HG03442 (cell line): ENCODE measurements around the gene CFAP46.

ENCODE experiments used
- ATAC-seq: cut with Tn5 transposase; IDR thresholded peaks from one replicate; pipeline ENCODE4 v1.9.1; 2021; ENCODE audit warnings: mild to moderate bottlenecking, moderate library complexity; ENCODE audit not compliant: unreplicated experiment

Gene CFAP46

DNA sequence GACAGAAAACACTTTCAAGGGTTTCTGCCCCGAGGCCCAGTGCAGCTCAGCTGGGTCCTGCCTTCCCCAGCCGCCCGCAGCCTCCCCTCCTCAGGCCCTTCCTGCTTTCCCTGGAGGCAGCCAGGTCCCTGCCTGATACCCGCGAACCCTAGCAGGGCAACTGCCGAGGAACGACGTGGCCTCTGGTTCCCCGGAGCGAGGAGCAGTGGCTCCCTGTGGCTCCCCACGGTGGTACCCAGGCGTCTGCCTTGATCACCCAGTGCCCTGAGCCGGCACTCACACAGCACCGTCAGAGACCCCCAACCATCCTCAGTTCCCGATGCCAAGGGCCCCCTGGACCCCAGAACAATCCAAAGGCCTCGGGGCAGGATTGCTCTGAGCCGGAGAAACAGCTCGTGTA lies 58.3 kb downstream of the CFAP46 start:
- ATAC-seq = no peak

DNA sequence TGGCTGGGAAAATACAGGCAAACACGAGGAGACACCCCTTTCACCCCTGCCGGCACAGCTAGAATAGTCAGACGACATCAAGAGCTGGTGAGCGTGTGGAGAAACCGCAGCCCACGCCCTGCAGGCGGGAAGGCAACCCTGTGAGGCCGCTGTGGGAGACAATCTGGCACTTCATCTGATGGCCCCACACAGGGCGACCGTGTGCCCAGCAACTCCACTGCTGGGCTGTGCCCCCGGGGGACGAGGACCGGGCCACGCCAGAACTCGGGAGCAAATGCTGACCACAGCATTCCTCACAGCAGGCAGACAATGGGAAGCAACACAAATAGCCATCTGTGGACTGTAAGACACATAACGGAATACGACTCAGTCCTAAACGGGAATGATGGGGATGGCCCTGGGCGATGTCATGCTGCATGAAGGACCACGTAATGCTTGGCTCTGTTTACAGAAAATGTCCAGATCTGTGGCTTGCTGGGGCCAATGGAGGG lies 58.9 kb downstream of the CFAP46 start:
- no peak for ATAC-seq

DNA sequence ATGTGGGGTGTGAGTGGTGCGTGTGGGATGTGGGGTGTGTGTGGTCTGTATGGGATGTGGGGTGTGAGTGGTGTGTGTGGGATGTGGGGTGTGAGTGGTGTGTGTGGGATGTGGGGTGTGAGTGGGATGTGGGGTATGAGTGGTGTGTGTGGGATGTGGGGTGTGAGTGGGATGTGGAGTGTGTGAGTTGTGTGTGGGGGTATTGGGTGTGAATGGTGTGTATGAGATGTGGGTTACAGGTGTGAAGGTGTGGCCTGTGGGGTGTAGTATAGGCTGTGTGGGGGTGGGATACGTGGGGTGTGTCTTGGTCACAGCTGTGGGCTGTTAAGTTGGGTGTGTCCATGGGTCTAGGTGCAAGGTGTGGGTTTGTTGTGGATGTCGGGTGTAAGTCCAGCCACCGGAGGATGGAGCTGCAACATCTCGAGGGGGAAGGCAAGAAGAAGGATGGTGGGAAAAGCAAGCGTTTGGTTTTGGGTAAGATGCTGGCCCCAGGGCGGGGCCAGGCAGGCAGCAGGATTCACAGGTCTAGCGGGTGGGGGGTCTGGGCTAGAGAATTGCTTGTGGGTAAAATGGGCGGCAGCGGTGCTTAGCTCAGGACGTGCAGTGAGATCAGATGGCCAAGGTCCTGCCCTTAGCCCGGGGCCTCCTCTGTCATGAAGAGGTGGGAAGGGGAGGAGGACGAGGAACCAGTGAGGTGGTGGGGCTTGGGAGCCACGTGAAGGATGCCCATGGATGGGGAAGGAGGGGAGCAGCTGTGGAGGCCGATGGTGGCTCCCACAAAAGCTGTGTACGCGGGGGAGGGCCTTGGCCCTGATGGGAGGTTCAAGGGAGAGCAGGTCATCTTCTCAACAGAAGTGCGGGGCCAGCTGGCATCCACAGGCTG lies 60.1 kb downstream of the CFAP46 start:
- no peak for ATAC-seq

DNA sequence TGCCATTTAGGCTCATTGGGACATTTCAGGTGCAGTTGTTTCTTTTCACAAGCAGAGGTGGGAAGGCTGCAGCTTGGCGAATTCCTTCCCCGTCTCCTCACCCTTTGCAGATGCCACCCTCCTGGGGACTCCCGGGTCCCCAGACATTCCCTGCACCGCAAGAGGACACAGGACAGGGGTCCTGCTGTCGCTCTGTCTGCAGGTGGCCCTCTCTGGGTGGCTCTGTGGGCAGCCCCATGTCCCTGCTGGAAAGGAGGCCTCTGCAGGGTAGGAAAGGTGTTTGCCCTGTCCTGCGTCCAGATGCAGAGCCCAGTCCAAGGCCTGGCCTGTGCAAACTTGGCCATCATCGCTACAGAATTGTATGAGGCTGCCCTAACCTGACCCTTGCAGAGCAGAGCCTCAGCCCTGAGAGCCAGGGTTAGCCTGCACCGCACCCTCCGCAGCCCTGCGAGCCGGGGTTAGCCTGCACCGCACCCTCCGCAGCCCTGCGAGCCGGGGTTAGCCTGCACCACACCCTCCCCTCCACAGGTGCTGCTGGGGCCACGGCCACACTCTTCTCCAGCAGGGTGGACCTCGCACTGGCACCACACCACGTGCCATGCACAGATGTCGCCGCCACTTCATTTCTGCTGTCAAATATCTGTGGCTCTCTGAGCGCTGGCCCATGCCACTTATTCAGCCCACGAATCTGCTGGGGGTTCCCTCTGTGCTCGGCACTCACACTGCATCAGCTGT lies 61.0 kb downstream of the CFAP46 start:
- ATAC-seq = no peak

DNA sequence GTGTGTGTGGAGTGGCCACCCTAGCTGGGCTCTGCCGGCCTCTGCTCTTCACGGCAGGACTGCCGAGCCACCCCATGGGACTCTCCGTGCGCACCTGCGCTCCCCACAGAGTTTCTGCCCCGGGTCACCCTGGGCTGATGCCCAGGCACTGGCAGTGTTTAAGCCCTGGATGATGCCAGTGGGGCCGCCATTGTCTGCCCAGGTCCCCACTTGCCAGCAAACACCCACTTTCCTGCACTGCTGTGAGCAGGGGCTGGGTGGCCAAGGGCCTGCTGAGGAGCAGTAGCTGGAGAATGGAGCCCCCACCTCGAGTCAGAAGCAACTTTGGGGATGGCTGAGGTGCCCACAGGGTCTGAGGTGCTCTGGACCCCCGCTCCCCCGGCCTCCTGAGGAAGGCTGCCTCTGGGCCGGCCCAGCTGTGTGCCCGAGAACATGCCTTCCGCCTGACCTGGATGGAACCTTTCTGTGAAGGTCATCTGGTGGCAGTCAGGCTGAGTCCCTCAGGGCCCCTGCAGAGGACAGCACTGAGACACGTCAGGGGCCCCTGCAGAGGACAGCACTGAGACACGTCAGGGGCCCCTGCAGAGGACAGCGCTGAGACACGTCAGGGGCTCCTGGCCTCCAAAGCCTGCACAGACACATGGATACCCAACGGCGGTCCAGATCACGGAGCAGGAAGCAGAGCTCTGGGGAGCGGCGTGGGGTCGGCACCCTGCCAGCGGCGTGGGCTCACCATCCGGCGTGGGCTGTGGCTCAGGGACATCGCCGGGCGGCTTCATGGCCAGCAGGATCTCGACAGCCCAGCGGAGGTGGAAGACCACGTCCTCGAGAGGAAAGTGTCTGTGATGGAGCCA lies 62.0 kb downstream of the CFAP46 start:
- no peak for ATAC-seq

DNA sequence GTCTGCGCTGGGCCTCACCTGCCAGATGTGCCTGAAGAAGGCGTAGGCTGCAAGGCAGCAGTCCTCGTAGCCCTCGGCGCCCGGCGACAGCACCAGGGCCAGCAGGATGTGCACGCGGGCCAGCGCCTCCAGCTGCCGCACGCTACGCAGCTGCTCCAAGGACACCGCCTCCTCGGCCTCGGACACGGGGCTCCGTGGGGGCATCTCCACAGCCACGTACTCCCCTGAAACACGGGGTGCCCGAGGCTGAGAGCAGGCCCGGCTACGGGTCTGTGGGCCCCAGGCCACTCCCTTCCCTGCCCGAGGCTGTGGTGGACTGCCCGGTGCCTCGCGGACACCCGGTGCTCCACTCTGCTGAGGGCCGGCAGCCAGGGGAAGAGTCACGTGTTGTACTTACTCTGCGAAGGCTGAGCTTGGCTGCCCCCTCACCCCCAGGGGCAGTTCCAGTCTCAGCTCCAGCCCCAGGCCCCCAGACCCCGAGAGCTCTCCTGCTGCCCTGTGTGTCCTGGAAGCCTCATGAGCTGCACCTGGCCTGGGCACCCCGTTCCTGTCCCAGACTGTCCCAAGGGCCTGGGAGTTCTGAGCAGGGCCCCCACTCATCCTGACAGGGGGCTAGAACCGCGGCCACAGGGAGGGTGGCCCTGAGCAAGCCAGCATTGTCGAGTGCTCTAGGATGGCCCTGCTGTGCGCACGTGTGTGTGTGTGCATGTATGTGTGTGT lies 62.8 kb downstream of the CFAP46 start:
- no peak for ATAC-seq

DNA sequence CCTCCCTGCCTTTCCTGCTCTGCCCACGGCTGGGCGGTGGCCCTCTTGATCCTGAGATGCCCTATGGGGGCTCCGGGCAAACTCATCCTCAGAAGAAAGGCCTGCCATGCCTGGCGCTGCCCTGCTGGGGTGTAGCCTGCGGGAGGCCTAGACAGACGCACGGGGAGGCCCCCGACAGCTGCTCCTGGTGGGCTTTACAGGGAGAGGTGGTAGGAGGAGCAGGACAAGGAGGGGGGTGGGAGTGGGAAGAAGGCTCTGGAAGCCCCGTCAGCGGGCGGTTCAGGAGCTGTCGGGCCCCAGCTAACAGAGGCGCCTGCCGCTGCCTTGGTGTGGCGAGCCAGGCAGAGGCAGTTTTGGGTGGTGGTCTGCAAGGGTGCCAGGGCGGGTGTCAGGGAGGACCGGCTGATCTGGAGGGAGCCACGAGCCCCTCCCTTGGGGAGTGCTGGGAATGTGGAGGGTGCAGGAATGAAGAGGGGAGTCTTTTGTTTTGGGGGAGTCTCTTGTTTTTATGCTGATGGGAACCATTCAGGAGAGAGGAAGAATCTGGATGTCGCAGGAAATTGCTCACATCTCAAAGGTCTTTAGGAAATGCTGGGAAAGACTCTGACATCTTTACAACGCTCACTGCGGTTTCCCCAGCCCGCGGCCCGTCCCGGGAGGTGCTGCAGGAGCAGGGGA lies 63.5 kb downstream of the CFAP46 start:
- ATAC-seq = no peak

DNA sequence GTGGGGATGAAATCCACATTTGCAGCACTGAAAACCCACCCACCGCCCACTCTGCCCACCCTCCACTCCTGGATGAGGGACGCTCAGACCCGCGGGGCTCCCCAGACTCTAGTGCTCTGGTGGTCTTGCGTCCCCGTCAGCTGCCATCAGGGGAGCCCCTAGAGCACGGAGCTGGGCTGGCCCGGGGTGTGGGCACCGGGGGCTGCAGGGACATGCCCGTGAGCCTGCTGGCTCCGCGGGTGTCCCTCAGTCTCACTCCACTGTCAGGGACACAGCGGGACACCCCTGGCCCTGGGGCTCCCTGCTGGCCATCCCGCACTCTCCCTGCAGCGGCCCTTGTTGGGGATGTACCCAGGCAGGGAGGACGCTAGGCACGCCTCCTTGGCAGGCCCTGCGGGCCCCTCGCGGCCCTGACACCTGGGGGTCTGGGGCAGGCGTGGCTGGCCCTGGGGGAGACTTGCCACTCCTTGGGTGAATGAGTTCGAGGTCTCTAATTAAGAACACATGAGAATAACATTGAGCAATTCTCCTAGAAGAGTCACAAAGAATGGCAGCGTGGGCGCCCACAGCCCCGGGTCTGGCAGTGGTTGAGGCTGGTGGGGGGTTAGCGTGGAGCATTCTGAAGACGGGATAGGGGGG lies 64.2 kb downstream of the CFAP46 start:
- no peak for ATAC-seq

DNA sequence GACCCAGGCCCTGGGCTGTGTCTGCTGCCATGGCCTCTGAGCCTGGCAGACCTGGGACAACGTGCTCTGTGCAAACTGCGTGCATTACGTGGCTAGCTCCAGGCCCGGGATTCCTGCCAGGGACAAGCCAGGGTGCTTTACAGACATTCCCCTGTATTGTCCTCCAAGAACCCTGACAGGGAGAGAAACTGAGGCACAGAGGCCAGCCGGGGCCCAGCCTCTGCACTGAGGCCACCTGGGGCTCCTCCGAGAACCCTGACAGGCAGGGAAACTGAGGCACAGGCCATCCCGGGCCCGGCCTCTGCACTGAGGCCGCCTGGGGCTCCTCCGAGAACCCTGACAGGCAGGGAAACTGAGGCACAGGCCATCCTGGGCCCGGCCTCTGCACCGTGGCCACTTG lies 64.9 kb downstream of the CFAP46 start:
- no peak for ATAC-seq

DNA sequence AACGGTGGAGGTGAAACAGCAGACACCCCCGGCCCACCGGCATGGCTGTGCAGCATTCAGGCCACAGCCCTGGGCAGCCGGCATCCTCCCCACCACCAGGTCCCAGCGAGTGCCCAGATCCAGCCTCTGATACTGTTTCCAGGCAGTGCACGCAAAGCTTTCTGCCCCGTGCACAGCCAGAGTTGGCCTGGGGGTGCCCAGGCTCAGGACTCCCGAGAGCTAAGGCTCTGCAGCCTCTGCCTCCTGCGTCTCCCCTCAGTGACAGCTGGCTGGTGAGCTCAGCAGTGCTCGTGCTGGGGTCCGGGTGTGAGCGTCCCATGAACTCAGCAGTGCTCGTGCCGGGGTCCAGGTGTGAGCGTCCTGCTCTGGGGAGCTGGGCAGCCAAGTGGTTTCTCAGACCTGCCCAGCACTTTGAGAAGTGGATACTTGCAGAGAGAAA lies 65.4 kb downstream of the CFAP46 start:
- ATAC-seq = no peak

DNA sequence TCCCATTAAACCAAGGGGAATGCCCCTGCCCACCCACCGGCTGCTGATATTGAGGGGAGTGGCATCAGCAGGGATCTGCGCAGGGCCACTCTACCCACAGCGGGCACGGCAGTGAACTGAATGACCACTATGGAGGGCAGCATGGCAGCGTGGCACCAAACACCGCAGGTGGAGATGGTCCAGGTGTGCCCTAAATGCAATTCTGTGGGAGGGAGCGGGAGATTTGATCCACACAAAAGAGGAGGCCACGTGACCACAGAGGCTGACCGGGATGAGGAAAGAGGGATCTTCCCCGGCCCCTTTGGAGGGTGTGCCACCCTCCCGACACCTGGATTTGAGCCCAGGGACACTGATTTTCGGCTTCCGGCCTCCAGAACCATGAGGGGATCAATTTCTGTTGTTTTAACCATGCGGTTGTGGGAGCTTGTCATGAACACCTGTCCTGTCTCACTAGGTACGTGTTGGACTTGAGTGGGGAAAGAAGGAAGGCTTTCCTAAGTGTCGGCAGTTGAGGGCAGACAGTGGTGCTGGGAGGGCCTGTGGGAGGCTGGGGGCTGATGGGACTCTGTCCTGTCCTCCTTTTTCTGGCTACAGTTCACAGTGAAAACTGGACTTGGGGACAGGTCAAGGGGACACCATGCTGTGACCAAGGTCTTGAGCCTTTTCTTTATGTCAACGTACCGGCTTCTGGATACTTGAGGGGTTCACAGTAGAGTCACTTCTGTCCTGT lies 66.1 kb downstream of the CFAP46 start:
- no peak for ATAC-seq

DNA sequence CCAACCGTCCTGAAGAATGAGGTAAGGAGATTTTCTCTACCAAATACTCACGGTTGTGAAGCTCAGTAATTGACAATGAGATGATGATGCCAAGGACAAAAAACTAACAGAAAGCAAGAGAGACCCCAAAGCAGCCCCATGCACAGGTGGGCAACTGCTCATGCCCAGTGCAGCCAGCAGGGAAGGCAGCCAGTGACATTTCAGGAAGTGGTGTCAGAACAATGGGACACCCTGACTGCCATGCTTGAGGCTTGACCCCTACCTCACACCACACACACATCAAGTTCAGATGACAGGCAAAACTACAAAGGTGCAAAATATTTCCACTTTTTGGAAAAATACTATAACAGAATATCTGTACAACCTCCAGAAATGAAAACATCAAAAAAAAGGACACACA lies 66.9 kb downstream of the CFAP46 start:
- ATAC-seq = no peak

DNA sequence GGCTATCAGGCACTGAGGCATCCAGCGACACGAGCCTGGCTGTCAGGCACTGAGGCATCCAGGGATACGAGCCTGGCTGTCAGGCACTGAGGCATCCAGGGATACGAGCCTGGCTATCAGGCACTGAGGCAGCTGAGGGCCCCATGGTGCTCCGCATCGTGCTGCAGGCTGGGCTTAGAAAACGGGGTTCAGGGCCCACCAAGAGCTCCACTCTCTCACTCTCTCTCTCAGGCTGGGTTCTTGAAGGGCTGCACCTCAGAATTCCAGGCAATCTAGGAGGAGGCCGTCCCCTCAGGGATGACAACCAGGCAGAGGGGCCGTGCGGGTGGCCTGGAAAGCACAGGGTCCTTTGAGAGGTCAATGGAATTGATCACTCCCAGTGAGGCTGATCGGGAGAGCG lies 69.0 kb downstream of the CFAP46 start:
- no peak for ATAC-seq

DNA sequence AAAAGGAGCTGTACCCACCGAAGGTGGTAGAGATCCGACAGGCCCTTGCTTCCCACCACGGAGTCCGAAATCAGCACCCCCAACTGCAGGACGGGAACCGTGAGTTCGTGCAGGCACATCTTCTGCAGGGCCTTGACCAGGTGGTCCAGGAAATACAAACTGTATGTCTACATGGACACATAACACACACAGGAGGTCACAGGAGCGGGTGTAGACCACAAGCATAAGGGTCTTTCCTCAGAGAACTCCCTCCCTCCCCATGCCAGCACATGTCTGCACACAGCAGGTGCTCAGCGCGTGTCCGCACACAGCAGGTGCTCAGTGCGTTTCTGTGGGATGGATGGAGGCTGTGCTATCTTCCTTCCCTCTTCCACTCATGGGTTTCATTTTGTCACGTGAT lies 69.7 kb downstream of the CFAP46 start:
- ATAC-seq = no peak

DNA sequence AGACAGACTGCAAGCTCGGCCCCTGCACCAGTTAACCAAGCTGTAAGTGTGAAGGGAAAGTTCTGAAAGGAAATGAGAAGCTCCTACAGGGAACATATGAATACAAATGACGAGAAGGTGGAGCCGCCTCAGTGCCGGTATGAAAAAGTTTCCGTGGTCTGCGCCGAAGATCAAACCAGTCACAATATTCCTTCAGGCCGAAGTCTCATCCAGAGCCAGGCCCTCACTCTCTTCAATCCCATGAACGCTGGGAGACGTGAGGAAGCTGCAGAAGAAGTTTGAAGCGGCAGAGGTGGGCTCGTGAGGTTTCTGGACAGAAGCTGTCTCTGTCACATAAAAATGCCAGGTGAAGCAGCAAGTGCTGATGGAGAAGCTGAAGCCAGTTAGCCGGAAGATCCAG lies 71.9 kb downstream of the CFAP46 start:
- ATAC-seq = no peak

DNA sequence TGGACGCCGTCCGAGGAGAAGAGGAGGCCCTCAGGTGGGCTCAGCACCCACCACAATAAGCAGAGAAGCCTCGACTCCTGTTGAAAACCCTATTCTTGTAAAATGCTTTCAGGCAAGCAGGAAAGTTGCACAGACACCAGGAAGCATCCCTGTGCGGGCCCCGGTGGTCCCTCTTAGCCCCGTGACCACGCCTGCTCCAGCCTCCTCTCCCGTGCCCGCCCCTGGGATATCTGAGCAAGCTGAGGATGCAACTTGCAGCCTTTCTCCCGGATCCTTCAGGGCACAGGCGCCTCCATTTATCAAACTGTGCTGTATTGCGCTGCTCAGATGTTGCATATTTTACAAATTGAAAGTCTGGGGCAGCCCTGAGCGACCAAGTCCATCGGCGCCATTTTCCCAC lies 72.7 kb downstream of the CFAP46 start:
- ATAC-seq = no peak

DNA sequence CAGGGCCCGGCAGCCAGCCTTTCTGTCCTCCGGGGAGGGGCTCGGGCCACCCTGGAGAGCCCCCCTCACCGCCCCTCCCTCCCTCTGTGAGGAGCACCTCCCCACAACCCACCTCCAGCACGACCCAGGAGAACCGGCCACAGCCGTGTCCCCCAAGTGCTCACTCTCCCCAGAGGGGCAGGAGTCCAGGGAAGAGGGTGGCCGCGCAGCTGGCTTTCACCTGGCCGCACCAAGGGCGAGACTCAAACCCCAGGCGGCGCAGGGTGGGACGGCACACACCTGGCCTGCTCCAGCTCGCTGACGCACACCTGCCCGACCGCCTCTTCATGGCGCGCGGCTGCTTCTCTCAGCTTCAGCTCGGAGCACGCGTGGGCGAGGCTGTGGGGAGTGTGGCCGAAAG lies 73.4 kb downstream of the CFAP46 start:
- ATAC-seq = no peak

DNA sequence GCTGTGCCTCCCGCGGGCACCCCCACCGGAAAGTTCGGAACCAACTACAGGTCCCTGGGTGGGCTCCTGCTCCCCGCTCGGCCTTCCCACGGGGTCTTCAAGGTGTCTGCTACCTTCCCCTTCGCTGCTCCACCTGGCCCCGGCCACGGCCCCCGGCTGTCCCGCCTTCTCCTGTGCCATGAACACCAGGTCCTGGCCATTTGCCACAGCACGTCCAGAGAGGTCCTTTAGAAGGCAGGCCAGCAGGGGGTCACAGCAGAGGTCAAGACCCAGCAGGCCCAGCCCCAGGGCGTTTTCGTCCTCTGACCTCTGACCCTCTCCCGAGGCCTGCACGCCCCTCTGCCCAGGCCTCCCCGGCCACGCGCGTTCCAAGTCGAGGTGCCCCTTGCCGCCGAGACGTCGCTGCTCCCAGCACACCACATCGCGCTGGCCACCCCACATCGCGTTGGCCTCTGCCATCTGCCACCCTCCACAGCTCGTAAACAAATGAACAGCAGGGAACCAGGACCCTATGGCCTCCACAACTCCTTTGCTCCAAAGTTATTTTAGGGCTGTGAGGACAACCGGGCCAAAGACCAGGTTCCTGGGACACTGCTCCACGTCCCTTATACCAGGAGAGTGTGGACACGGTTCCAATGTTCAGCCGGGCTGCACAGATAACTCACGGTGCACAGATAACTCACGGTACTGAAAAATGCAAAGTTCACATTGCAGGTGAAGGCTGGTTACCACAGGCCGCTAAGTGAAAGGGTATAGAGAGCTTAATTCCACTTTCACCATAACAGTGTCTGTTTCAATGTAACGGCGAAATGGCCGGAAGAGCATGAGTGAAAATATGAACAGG lies 74.3 kb downstream of the CFAP46 start:
- no peak for ATAC-seq
